Glomerular visceral epithelial cell (primary cell): ENCODE data around the gene SLC16A4.
A peak's percentile ranks its signal among the peaks of the same experiment; 100 is the strongest.

Experiments
- DNase-seq: peaks from one replicate; pipeline ENCODE4 v3.0.0-alpha.2; 2016; ENCODE audit errors: extremely low spot score

The SLC16A4 gene

DNA sequence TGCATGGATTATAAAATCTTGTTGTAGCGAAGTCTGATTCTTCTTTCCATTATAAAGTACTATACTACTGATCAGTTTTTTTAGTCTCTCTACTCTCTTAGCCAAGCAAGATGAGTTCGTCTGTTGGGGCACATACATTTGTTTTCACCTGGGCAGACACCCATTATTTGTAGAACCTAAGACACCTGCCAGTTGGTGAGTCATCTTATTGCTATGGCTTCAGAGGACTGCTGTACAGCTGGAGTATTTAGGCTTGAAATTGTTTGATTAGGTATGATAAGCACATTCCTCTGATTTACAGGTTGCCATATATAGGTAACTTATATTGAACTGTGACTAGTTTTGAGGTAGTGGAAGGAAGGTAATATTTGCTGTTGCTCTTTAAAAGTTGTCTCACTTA lies 34.4 kb downstream of the SLC16A4 start:
- no peak for DNase-seq

DNA sequence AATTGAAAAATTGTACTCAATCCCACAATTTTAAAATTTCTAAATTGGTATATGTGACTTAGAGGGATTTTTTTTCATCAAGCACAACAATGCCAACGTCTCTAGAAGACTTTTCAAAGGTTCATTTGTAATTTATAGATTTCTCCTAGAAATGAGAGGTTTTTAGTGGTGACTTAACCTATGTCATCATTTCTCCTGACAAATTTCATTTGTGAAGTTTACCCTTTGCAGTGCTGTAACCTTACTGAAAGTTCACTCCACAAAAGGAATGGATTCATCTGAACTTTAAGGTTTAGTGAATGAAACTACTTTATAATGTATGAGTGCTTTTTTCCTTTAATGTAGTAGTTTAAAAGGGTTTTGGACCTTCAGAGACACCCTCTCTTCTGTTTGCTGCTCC lies 35.5 kb downstream of the SLC16A4 start:
- DNase-seq = no peak

DNA sequence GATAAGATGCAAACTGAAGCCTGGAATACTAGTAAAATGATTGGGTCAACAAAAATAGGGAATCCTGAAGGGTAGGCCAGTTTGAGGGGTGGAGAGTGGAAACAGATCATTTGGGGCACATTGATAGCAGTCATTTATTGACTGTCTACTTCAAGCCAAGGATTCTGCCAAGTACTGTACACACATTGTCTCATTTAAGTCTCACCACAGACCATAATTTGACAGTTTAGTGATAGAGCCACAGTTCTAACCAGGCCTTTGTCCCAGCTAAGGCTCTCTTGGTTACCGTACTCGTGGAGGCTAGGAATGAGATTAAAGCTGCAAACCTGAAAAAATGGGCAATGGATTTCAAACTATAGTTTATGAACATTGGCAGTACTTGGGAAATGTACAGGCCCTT lies 40.5 kb downstream of the SLC16A4 start:
- DNase-seq = no peak

DNA sequence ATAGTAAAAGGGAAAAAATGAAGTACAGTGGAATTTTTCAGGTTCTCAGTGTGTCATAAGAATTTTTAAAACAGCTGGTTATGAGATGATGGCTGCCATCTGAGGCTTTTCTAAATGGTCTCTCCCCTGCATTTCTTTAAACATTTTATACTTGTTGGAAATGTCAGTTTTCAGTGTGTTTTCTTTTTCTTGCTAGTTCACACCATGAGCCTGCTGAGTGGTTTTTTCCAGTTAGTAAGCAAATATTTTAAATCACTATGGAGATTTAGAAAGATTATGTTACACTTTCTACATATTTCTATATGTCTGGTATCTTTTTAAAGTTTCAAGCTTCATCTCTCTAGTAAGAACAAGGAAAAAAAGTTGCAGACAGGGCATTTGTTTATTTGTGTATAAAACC lies 42.1 kb downstream of the SLC16A4 start:
- DNase-seq = no peak

GRCh38 chr1:110348050-110348449 lies 42.8 kb downstream of the SLC16A4 start:
- DNase-seq = no peak

- no peak for DNase-seq
Measured at GRCh38 chr1:110347182-110347893, 43.5 kb downstream of the SLC16A4 start.

DNA sequence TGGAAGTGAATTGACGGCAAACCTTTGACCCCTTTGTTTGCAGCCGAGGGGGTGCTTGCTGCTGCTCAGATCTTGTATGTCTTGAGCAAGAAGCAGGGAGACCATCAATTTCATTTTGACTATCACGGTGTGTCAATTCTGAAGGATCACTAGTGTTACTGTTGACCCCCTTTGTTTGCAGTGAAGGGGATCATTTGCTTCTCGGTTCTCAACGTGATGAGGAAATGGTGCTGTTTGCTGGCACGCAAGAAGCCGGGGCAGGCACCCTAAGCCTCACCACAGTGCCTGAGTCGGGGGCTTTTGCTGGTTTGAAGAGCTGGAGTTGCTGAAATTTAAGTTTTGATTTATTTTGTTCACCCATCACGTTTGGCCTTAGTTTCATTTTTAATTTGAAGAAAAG lies 44.1 kb downstream of the SLC16A4 start:
- DNase-seq = no peak

DNA sequence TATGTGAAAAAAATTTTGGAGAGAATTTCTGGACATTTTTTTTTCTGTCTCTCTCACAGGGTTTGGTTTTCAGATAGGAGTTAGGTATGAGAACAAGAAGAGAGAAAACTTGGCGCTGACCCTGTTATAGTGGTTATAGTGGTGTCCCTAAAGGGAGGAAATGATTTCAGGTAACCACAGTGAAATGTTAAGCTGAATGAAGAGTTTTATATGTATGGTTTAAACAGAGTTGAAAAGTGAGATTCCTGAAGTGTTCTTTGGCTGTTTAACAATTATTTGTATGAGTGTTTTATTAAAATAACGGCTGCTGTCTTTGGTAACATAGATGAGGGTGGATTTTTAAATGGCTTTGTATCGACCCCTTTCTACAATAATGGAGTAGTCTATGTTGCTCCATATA lies 45.3 kb downstream of the SLC16A4 start:
- no peak for DNase-seq

GRCh38 chr1:110344152-110344551 lies 46.7 kb downstream of the SLC16A4 start:
- DNase-seq = no peak

- DNase-seq = no peak
Measured at GRCh38 chr1:110343249-110343648, 47.6 kb downstream of the SLC16A4 start.

GRCh38 chr1:110341872-110342331 lies 48.9 kb downstream of the SLC16A4 start:
- DNase-seq = no peak

GRCh38 chr1:110341146-110341871 lies 49.5 kb downstream of the SLC16A4 start:
- no peak for DNase-seq

GRCh38 chr1:110340207-110340468 lies 50.7 kb downstream of the SLC16A4 start:
- no peak for DNase-seq

- DNase-seq = peak; percentile 68
Measured at GRCh38 chr1:110339407-110340206, 51.2 kb downstream of the SLC16A4 start.

- DNase-seq = peak; percentile 100
Measured at GRCh38 chr1:110338886-110339406, 51.9 kb downstream of the SLC16A4 start, which contains the start of gene RBM15. TSS of gene RBM15 (plus strand) at chr1:110339377. CDS start at chr1:110339406, 29 bp downstream.

GRCh38 chr1:110338309-110338885 lies 52.4 kb downstream of the SLC16A4 start:
- peak; percentile 92 for DNase-seq

DNA sequence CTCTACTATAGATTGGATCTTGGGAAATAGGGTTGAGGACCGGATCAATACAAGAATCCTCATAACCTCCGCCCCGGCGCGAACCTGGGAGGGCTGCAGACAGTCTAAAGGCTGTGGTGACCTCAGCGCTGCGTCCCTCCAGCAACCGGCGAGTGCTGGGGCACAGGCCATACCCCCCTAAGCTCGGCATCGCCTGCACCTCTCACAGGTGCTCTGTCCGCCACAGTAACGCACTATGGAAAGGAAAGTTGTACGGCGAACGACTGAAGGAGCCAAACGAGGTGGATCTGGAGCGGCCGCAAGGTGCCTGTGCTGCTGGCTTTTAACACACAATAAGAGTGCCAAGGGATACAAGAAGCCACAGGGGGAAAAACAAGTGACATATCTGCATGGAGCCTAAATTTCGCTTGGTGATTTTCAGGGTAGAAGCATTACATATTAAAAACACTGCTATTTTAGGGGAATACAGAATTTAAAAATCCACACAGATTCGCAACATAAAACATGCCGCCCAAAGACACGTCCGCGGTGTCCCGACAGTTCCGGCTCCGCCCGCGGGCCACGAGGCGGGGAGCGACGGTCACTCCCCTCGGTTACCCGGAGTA lies 53.0 kb downstream of the SLC16A4 start:
- DNase-seq = peak; percentile 52

DNA sequence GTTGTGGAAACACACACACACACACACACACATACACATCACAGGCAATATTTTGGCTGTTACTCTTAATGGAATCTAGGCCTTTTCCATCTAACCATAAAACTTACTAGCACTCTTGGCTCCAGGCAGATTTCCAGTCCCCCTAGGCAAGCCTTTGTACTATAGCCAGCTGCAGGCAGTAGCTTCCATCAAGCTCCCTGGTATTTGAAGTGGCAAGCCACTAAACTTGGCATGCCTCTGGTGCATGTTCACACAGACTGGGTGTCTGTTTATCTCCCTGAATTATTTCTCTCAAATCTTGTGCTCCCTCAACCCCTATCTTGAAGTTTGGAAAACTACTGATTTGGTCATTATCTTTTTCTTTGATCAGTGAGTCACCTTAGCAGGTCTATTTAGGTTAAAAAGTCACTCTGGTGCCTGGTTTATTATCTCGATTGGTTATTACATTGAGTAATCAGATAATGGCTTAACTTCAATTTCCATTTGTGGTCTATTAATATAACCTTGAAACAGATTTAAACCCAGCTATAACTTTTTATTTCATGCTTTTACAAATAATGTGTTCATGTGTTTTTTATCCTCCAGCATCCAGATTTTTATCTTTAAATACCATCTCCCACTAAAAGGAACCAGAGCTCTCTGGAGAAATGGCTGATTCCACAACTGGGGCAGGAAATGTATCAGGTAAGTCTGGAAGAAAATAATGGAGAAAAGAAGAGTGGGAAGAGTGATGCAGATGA lies 54.4 kb downstream of the SLC16A4 start:
- peak; percentile 17 for DNase-seq

GRCh38 chr1:110335265-110335664 lies 55.6 kb downstream of the SLC16A4 start:
- no peak for DNase-seq

GRCh38 chr1:110328700-110329099 lies 62.1 kb downstream of the SLC16A4 start:
- no peak for DNase-seq

GRCh38 chr1:110328274-110328673 lies 62.6 kb downstream of the SLC16A4 start:
- DNase-seq = no peak
